Cardiac muscle cell (in vitro differentiated cells and primary cell): ENCODE measurements around the gene CCDC171. TPM values are rescaled to one million over a fixed set of nuclear protein-coding genes. Genes with fewer than 3 reads are reported as not detected.
A peak's percentile ranks its signal among the peaks of the same experiment; 100 is the strongest.

Experiments used
- DNase-seq, 2 donors: peaks; one replicate each; pipeline versions ENCODE4 v3.0.0 to v3.0.0-alpha.2; 2010 to 2017; ENCODE audit warnings: low read depth in 1 of 2, low spot score in 1 of 2
- H3K27ac ChIP-seq: fragments of 200-600 bp; sonication (generic); 2 replicates; pipeline ENCODE4 v1.5.1; 2016
- H3K27me3 ChIP-seq: fragments of 200-600 bp; sonication (generic); 2 replicates; pipeline ENCODE4 v1.6.0; 2016; ENCODE audit warnings: control low read depth
- H3K36me3 ChIP-seq: fragments of 200-600 bp; sonication (generic); 2 replicates; pipeline ENCODE4 v1.5.1; 2016; ENCODE audit warnings: control low read depth
- H3K4me1 ChIP-seq: fragments of 200-600 bp; sonication (generic); 2 replicates; pipeline ENCODE4 v1.8.1; 2017; ENCODE audit warnings: low read depth, mild to moderate bottlenecking, mixed run types
- H3K4me3 ChIP-seq: fragments of 200-600 bp; sonication (generic); 2 replicates; pipeline ENCODE4 v1.5.1; 2016; ENCODE audit warnings: mild to moderate bottlenecking
- H3K9me3 ChIP-seq: fragments of 200-600 bp; sonication (generic); 2 replicates; pipeline ENCODE4 v1.5.1; 2017; ENCODE audit warnings: low read depth, mild to moderate bottlenecking, control low read depth
- CTCF ChIP-seq: IDR thresholded peaks from 2 replicates; pipeline ENCODE4 v1.5.1; 2012; ENCODE audit warnings: low read depth, mild to moderate bottlenecking, low read length
- polyA plus RNA-seq: library from polyadenylated mRNA; unstranded; fragments of >200 nt; fragmentation: Nextera tagmentation; extraction: Ambion mirVana; gene quantifications from 2 replicates; pipeline ENCODE4 v1.2.1, GENCODE V29; 2016
- total RNA-seq: library from RNA; depleted of rRNA; stranded (reverse); fragments of >200 nt; gene quantifications from 2 replicates; pipeline ENCODE4 v1.2.3, GENCODE V29; 2016

CCDC171 gene
- 2.9 and 4.5 TPM in 2 replicates for total RNA-seq
- 2.5 and 2.8 TPM in 2 replicates for polyA plus RNA-seq

GRCh38 chr9:15552636-15553527 is at the start of gene CCDC171:
Gene CCDC171, plus strand, starts transcription at chr9:15553043. Its CDS starts 11,046 bp downstream, at chr9:15564089.
- Histone ChIP-seq H3K4me1 (no peaks in the 10 kb centered on the region), H3K27me3 (no peaks in the 10 kb centered on the region), H3K36me3 (no peaks in the 10 kb centered on the region), H3K27ac (peak within 1 kb of the TSS; percentile 77), H3K4me3 (peak within 1 kb of the TSS; percentile 70), H3K9me3 (no peaks in the 10 kb centered on the region)
- DNase-seq, result peak; percentile 97 to 98
- TF ChIP-seq CTCF, result no peak

- H3K9me3 ChIP-seq, result no peaks in the 10 kb centered on the region
- H3K4me1 ChIP-seq, result peaks cover 7% of the 10 kb centered on the region
- H3K36me3 ChIP-seq, result peaks cover 27% of the 10 kb centered on the region
- H3K4me3 ChIP-seq, result no peak overlapping the region
- H3K27me3 ChIP-seq, result no peaks in the 10 kb centered on the region
- no peak overlapping the region for H3K27ac ChIP-seq
- no peak for DNase-seq
- TF ChIP-seq CTCF, result no peak
Measured at GRCh38 chr9:15505921-15506320, 46.9 kb upstream of the CCDC171 start.

- Histone ChIP-seq H3K27ac (peak overlapping the region; percentile 99), H3K27me3 (no peaks in the 10 kb centered on the region), H3K4me3 (peak overlapping the region; percentile 98), H3K36me3 (peaks cover 21% of the 10 kb centered on the region), H3K9me3 (no peaks in the 10 kb centered on the region), H3K4me1 (peaks cover 13% of the 10 kb centered on the region)
- peak; percentile 41 to 48 for DNase-seq
- no peak for TF ChIP-seq CTCF
Measured at GRCh38 chr9:15509931-15510788, 42.7 kb upstream of the CCDC171 start.

- no peak for TF ChIP-seq CTCF
- DNase-seq, result peak; percentile 88 to 92
- no peaks in the 10 kb centered on the region for H3K9me3 ChIP-seq
Measured at GRCh38 chr9:15510789-15511575, 41.9 kb upstream of the CCDC171 start, which contains the start of gene PSIP1. Gene PSIP1, minus strand, starts transcription at chr9:15510970. Its CDS starts 782 bp downstream, at chr9:15510188.

GRCh38 chr9:15512204-15512603 is 40.6 kb upstream of the CCDC171 start:
- peaks cover 13% of the 10 kb centered on the region for H3K4me1 ChIP-seq
- H3K36me3 ChIP-seq, result peaks cover 3% of the 10 kb centered on the region
- TF ChIP-seq CTCF, result no peak
- no peak overlapping the region for H3K4me3 ChIP-seq
- no peak overlapping the region for H3K27ac ChIP-seq
- no peaks in the 10 kb centered on the region for H3K9me3 ChIP-seq
- no peak for DNase-seq
- H3K27me3 ChIP-seq, result no peaks in the 10 kb centered on the region

More at GRCh38 chr9:15510789-15511575, 41.9 kb upstream of the CCDC171 start, which contains the start of gene PSIP1:
- Histone ChIP-seq H3K4me1 (peaks cover 13% of the 10 kb centered on the region), H3K36me3 (peaks cover 13% of the 10 kb centered on the region), H3K27ac (peak within 1 kb of the TSS; percentile 99), H3K27me3 (no peaks in the 10 kb centered on the region), H3K4me3 (peak within 1 kb of the TSS; percentile 98)
